ENCODE results near the gene PCDHA13.

Gene PCDHA13

GRCh38 chr5:140883373-140883772 is 1.4 kb downstream of the PCDHA13 start:
- no peak for TF ChIP-seq ZNF274 (IDR thresholded peaks at IDR 0.05; ENCODE audit: low read depth, low read length)
- no peak overlapping the region for H3K4me3 ChIP-seq (ENCODE audit: low read length)

- TF ChIP-seq ZNF274 (IDR thresholded peaks at IDR 0.05; ENCODE audit: low read depth, low read length) = no peak
- H3K4me3 ChIP-seq (ENCODE audit: low read length) = no peak overlapping the region
These were observed 2.2 kb downstream of the PCDHA13 start for GRCh38 chr5:140883927-140884697.

- no peak overlapping the region for H3K4me3 ChIP-seq (ENCODE audit: low read length)
- no peak for TF ChIP-seq ZNF274 (IDR thresholded peaks at IDR 0.05; ENCODE audit: low read depth, low read length)
These were observed 34.4 kb downstream of the PCDHA13 start for GRCh38 chr5:140916325-140916724.

- TF ChIP-seq ZNF274 (IDR thresholded peaks at IDR 0.05; ENCODE audit: low read depth, low read length) = no peak
- H3K4me3 ChIP-seq (ENCODE audit: low read length) = no peak overlapping the region
These were observed 41.7 kb downstream of the PCDHA13 start for GRCh38 chr5:140923601-140924000.

- no peak for TF ChIP-seq ZNF274 (IDR thresholded peaks at IDR 0.05; ENCODE audit: low read depth, low read length)
- H3K4me3 ChIP-seq (ENCODE audit: low read length) = no peak within 1 kb of the TSS
These were observed 44.0 kb downstream of the PCDHA13 start, which contains the start of gene PCDHAC1 for GRCh38 chr5:140925806-140926442. Gene PCDHAC1 (plus strand): TSS chr5:140926299. CDS start chr5:140926893, 594 bp downstream.

- H3K4me3 ChIP-seq (ENCODE audit: low read length) = no peak overlapping the region
- no peak for TF ChIP-seq ZNF274 (IDR thresholded peaks at IDR 0.05; ENCODE audit: low read depth, low read length)
These were observed 44.7 kb downstream of the PCDHA13 start for GRCh38 chr5:140926443-140927227.

- H3K4me3 ChIP-seq (ENCODE audit: low read length) = no peak overlapping the region
- TF ChIP-seq ZNF274 (IDR thresholded peaks at IDR 0.05; ENCODE audit: low read depth, low read length) = no peak
These were observed 45.3 kb downstream of the PCDHA13 start for GRCh38 chr5:140927228-140927573.

All from GM08714 (cell line).